Neural cell (in vitro differentiated cells): ENCODE measurements around the gene SLC25A3. TPM values are rescaled to one million over a fixed set of nuclear protein-coding genes. Genes with fewer than 3 reads are reported as not detected.

ENCODE experiments used
- H2AFZ ChIP-seq: fragments of 200-600, 300-800 bp; sonication (generic), shearing (Covaris generic); 2 replicates; pipeline ENCODE4 v1.6.0; 2014; ENCODE audit warnings: low read depth, mild to moderate bottlenecking, antibody characterized with exemption, low read length, moderate library complexity
- H3F3A ChIP-seq: fragments of 200-600 bp; shearing (Covaris generic); 2 replicates; pipeline ENCODE4 v1.6.1; 2016; ENCODE audit warnings: mild to moderate bottlenecking, moderate library complexity, mixed read lengths, antibody characterized with exemption, low read length; ENCODE audit not compliant: insufficient read depth, poor library complexity, severe bottlenecking
- H3K27ac ChIP-seq: fragments of 200-600, 300-800 bp; sonication (generic), shearing (Covaris generic); 2 replicates; pipeline ENCODE4 v1.5.1; 2014; ENCODE audit warnings: mild to moderate bottlenecking, low read length, moderate library complexity
- H3K27me3 ChIP-seq: fragments of 300-800, 200-600 bp; sonication (generic), shearing (Covaris generic); 2 replicates; pipeline ENCODE4 v1.6.0; 2014; ENCODE audit warnings: mild to moderate bottlenecking, low read depth, low read length, moderate library complexity; ENCODE audit not compliant: insufficient read depth
- H3K36me3 ChIP-seq: fragments of 300-800, 200-600 bp; sonication (generic), shearing (Covaris generic); 2 replicates; pipeline ENCODE4 v1.5.1; 2014; ENCODE audit warnings: mild to moderate bottlenecking, antibody characterized with exemption, low read length, moderate library complexity; ENCODE audit not compliant: insufficient read depth
- H3K4me2 ChIP-seq: fragments of 300-800, 200-600 bp; sonication (generic), shearing (Covaris generic); 2 replicates; pipeline ENCODE4 v1.6.0; 2014; ENCODE audit warnings: mild to moderate bottlenecking, low read length
- H3K4me3 ChIP-seq: fragments of 300-800, 200-600 bp; sonication (generic), shearing (Covaris generic); 2 replicates; pipeline ENCODE4 v1.5.1; 2014; ENCODE audit warnings: mild to moderate bottlenecking, low read length, moderate library complexity
- H3K79me2 ChIP-seq: fragments of 200-600 bp; shearing (Covaris generic); replicated peaks from 2 replicates; pipeline ENCODE4 v1.6.0; 2014; ENCODE audit warnings: mild to moderate bottlenecking, low read length, moderate library complexity; ENCODE audit not compliant: insufficient read depth
- H3K9ac ChIP-seq: fragments of 300-800, 200-600 bp; sonication (generic), shearing (Covaris generic); 2 replicates; pipeline ENCODE4 v1.6.1; 2016; ENCODE audit warnings: mild to moderate bottlenecking, low read length, mixed read lengths
- H3K9me2 ChIP-seq: fragments of 200-600 bp; shearing (Covaris generic); 2 replicates; pipeline ENCODE4 v1.6.1; 2016; ENCODE audit warnings: mild to moderate bottlenecking, low read length, mixed read lengths; ENCODE audit not compliant: insufficient read depth
- H3K9me3 ChIP-seq: fragments of 200-600, 300-800 bp; sonication (generic), shearing (Covaris generic); 2 replicates; pipeline ENCODE4 v1.6.1; 2016; ENCODE audit warnings: mild to moderate bottlenecking, mixed run types, low read length, moderate library complexity, mixed read lengths
- H4K20me1 ChIP-seq: fragments of 200-600 bp; shearing (Covaris generic); 2 replicates; pipeline ENCODE4 v1.6.1; 2016; ENCODE audit warnings: mild to moderate bottlenecking, mixed run types; ENCODE audit not compliant: insufficient read depth
- CTCF ChIP-seq: fragments of 450-650 bp; IDR thresholded peaks from 2 replicates; pipeline ENCODE4 v1.5.1; 2014; ENCODE audit warnings: antibody characterized with exemption, mild to moderate bottlenecking, moderate library complexity; ENCODE audit not compliant: poor library complexity, severe bottlenecking
- EP300 ChIP-seq: fragments of 450-650 bp; conservative IDR thresholded peaks from 2 replicates; pipeline ENCODE4 v1.6.1; 2014; ENCODE audit warnings: antibody characterized with exemption, mild to moderate bottlenecking, moderate library complexity; ENCODE audit not compliant: poor library complexity, severe bottlenecking
- EZH2 ChIP-seq: fragments of 200-600, 300-800 bp; shearing (Covaris generic), sonication (generic); IDR thresholded peaks from 2 replicates; pipeline ENCODE4 v1.6.1; 2014; ENCODE audit warnings: antibody characterized with exemption, low read length, borderline replicate concordance, mild to moderate bottlenecking; ENCODE audit not compliant: insufficient read depth, poor library complexity, severe bottlenecking
- MXI1 ChIP-seq: fragments of 450-650 bp; conservative IDR thresholded peaks from 2 replicates; pipeline ENCODE4 v1.6.1; 2014; ENCODE audit warnings: antibody characterized with exemption, mild to moderate bottlenecking; ENCODE audit not compliant: poor library complexity, severe bottlenecking
- POLR2AphosphoS5 ChIP-seq: IDR thresholded peaks from 2 replicates; pipeline ENCODE4 v1.6.1; 2012
- RAD21 ChIP-seq: fragments of 450-650 bp; conservative IDR thresholded peaks from 2 replicates; pipeline ENCODE4 v1.6.1; 2014; ENCODE audit warnings: antibody characterized with exemption, mild to moderate bottlenecking, moderate library complexity
- SMC3 ChIP-seq: fragments of 450-650 bp; conservative IDR thresholded peaks from 2 replicates; pipeline ENCODE4 v1.6.1; 2014; ENCODE audit warnings: antibody characterized with exemption, mild to moderate bottlenecking, moderate library complexity; ENCODE audit not compliant: poor library complexity
- TAF1 ChIP-seq: IDR thresholded peaks from 2 replicates; pipeline ENCODE4 v1.6.1; 2012; ENCODE audit warnings: low read depth
- polyA plus RNA-seq: library from polyadenylated mRNA; depleted of rRNA; stranded (reverse); fragments of >200 nt; gene quantifications from 2 replicates; pipeline ENCODE4 v1.2.3, GENCODE V29; 2014
- TF ChIP-seq, protein P1 (sequence below): IDR thresholded peaks from 2 replicates; pipeline ENCODE4 v1.6.1; 2012; ENCODE audit warnings: borderline replicate concordance

SLC25A3 gene
- polyA plus RNA-seq, 1 donor from 2014 or later = 655 TPM

DNA sequence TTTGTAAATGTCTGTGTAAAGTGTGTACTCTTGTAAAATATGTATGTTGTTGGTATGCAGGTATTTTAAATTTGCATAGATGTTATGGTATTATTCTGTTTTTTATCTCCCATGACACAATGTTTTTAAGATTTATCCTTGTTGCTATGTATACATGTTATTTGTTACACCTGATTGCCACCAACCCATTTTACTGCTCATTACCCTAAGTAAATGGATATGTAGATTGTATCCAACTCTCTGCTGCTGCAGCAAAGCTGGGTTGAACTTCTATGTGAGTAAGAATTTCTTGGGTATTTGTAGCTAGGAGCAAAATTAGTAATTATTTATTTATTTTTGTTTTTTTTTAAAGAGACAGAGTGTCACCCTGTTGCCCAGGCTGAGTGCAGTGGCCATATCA is 57.8 kb downstream of the SLC25A3 start:
- Histone ChIP-seq H3K9ac (no peak overlapping the region), H4K20me1 (no peaks in the 10 kb centered on the region), H3K27me3 (no peaks in the 10 kb centered on the region), H3K9me3 (no peaks in the 10 kb centered on the region), H3K4me3 (no peak overlapping the region), H3K27ac (no peak overlapping the region), H3K36me3 (no peaks in the 10 kb centered on the region), H3K4me2 (no peak overlapping the region), H2AFZ (no peak overlapping the region), H3K9me2 (no peaks in the 10 kb centered on the region), H3K79me2 (peaks cover 17% of the 10 kb centered on the region), H3F3A (no peaks in the 10 kb centered on the region)
- TF ChIP-seq SMC3 (no peak), MXI1 (no peak), CTCF (no peak), EP300 (no peak), TAF1 (no peak), POLR2AphosphoS5 (no peak)
- TF ChIP-seq, protein P1, sequence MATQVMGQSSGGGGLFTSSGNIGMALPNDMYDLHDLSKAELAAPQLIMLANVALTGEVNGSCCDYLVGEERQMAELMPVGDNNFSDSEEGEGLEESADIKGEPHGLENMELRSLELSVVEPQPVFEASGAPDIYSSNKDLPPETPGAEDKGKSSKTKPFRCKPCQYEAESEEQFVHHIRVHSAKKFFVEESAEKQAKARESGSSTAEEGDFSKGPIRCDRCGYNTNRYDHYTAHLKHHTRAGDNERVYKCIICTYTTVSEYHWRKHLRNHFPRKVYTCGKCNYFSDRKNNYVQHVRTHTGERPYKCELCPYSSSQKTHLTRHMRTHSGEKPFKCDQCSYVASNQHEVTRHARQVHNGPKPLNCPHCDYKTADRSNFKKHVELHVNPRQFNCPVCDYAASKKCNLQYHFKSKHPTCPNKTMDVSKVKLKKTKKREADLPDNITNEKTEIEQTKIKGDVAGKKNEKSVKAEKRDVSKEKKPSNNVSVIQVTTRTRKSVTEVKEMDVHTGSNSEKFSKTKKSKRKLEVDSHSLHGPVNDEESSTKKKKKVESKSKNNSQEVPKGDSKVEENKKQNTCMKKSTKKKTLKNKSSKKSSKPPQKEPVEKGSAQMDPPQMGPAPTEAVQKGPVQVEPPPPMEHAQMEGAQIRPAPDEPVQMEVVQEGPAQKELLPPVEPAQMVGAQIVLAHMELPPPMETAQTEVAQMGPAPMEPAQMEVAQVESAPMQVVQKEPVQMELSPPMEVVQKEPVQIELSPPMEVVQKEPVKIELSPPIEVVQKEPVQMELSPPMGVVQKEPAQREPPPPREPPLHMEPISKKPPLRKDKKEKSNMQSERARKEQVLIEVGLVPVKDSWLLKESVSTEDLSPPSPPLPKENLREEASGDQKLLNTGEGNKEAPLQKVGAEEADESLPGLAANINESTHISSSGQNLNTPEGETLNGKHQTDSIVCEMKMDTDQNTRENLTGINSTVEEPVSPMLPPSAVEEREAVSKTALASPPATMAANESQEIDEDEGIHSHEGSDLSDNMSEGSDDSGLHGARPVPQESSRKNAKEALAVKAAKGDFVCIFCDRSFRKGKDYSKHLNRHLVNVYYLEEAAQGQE = no peak

- Histone ChIP-seq H3K4me3 (no peak overlapping the region), H3K27me3 (no peaks in the 10 kb centered on the region), H3K27ac (no peak overlapping the region), H3K9me3 (no peaks in the 10 kb centered on the region), H3K9ac (no peak overlapping the region), H3K4me2 (no peak overlapping the region), H2AFZ (no peak overlapping the region), H3F3A (no peaks in the 10 kb centered on the region), H4K20me1 (no peaks in the 10 kb centered on the region), H3K9me2 (no peaks in the 10 kb centered on the region), H3K36me3 (no peaks in the 10 kb centered on the region), H3K79me2 (no peaks in the 10 kb centered on the region)
- no peak for TF ChIP-seq EP300
- peak; percentile 79 for TF ChIP-seq CTCF
- TF ChIP-seq MXI1 = no peak
- TF ChIP-seq, protein P1 = no peak
- TF ChIP-seq EZH2 = no peak
- no peak for TF ChIP-seq POLR2AphosphoS5
- no peak for TF ChIP-seq TAF1
- peak; percentile 80 for TF ChIP-seq RAD21
- TF ChIP-seq SMC3 = peak; percentile 73
These were observed 60.5 kb downstream of the SLC25A3 start for GRCh38 chr12:98653866-98654493.
